Trophoblast cell (in vitro differentiated cells and primary cell): ENCODE measurements around the gene ZDHHC19.
"Not testable (repeated sequence)": the region's sequence is repeated elsewhere in the genome, so short reads cannot be mapped to it uniquely, and the experiment has no call there.

Experiments used
- DNase-seq, 2 donors: peaks; one replicate each; pipeline ENCODE4 v3.0.0-alpha.2; 2016
- H2AFZ ChIP-seq: 2 replicates; pipeline ENCODE4 v1.6.1; 2013; ENCODE audit warnings: low read length, moderate library complexity, mild to moderate bottlenecking; ENCODE audit not compliant: insufficient read depth, poor library complexity
- H2AK5ac ChIP-seq: 2 replicates; pipeline ENCODE4 v1.6.1; 2013; ENCODE audit warnings: mild to moderate bottlenecking, low read length
- H2BK120ac ChIP-seq: 2 replicates; pipeline ENCODE4 v1.6.1; 2013; ENCODE audit warnings: low read length, mild to moderate bottlenecking, moderate library complexity; ENCODE audit not compliant: insufficient read depth, poor library complexity
- H2BK12ac ChIP-seq: 2 replicates; pipeline ENCODE4 v1.6.1; 2013; ENCODE audit warnings: mild to moderate bottlenecking, low read length, moderate library complexity
- H2BK5ac ChIP-seq: 2 replicates; pipeline ENCODE4 v1.6.1; 2013; ENCODE audit warnings: low read length, low read depth, moderate library complexity, mild to moderate bottlenecking; ENCODE audit not compliant: poor library complexity
- H3K14ac ChIP-seq: 2 replicates; pipeline ENCODE4 v1.6.1; 2013; ENCODE audit warnings: mild to moderate bottlenecking, low read length
- H3K18ac ChIP-seq: 2 replicates; pipeline ENCODE4 v1.6.1; 2013; ENCODE audit warnings: mild to moderate bottlenecking, low read length
- H3K23ac ChIP-seq: 2 replicates; pipeline ENCODE4 v1.6.1; 2013; ENCODE audit warnings: low read length
- H3K27ac ChIP-seq: 2 replicates; pipeline ENCODE4 v1.5.1; 2013; ENCODE audit warnings: low read depth, mild to moderate bottlenecking, inconsistent platforms, low read length, moderate library complexity
- H3K27me3 ChIP-seq: 2 replicates; pipeline ENCODE4 v1.6.1; 2013; ENCODE audit warnings: inconsistent platforms, mild to moderate bottlenecking, low read length, moderate library complexity; ENCODE audit not compliant: insufficient read depth
- H3K36me3 ChIP-seq, 2 experiments: 1 replicate in 1 of 2; 2 replicates in 1 of 2; pipeline ENCODE4 v1.6.1; 2013; ENCODE audit warnings: low read length in 2 of 2, mild to moderate bottlenecking in 2 of 2, moderate library complexity in 1 of 2; ENCODE audit not compliant: insufficient read depth in 2 of 2, control insufficient read depth in 1 of 2
- H3K4ac ChIP-seq: 2 replicates; pipeline ENCODE4 v1.6.1; 2013; ENCODE audit warnings: low read depth, mild to moderate bottlenecking, low read length, moderate library complexity
- H3K4me1 ChIP-seq, 2 experiments: 1 replicate in 1 of 2; 2 replicates in 1 of 2; pipeline ENCODE4 v1.6.1; 2013; ENCODE audit warnings: low read length in 2 of 2, mild to moderate bottlenecking in 2 of 2, moderate library complexity in 1 of 2; ENCODE audit not compliant: insufficient read depth in 2 of 2, control insufficient read depth in 1 of 2
- H3K4me2 ChIP-seq: 2 replicates; pipeline ENCODE4 v1.6.1; 2013; ENCODE audit warnings: inconsistent platforms, mild to moderate bottlenecking, low read length, moderate library complexity
- H3K4me3 ChIP-seq: 2 replicates; pipeline ENCODE4 v1.5.1; 2013; ENCODE audit warnings: mild to moderate bottlenecking, low read depth, low read length, inconsistent platforms
- H3K79me1 ChIP-seq: one replicate; pipeline ENCODE4 v1.6.1; 2013; ENCODE audit warnings: low read length
- H3K79me2 ChIP-seq: 2 replicates; pipeline ENCODE4 v1.6.1; 2013; ENCODE audit warnings: low read length, mild to moderate bottlenecking; ENCODE audit not compliant: control insufficient read depth, insufficient read depth, poor library complexity
- H3K9ac ChIP-seq: 2 replicates; pipeline ENCODE4 v1.6.1; 2013; ENCODE audit warnings: mild to moderate bottlenecking, low read length
- H3K9me3 ChIP-seq: 2 replicates; pipeline ENCODE4 v1.6.1; 2013; ENCODE audit warnings: low read depth, mild to moderate bottlenecking, control low read depth, inconsistent platforms, low read length; ENCODE audit not compliant: insufficient read depth
- H4K12ac ChIP-seq: 2 replicates; pipeline ENCODE4 v1.6.1; 2013; ENCODE audit warnings: low read depth, mild to moderate bottlenecking, low read length, moderate library complexity
- H4K8ac ChIP-seq: 2 replicates; pipeline ENCODE4 v1.6.1; 2013; ENCODE audit warnings: low read depth, mild to moderate bottlenecking, low read length, moderate library complexity
- H4K91ac ChIP-seq: one replicate; pipeline ENCODE4 v1.6.1; 2013; ENCODE audit warnings: low read depth, mild to moderate bottlenecking, low read length, moderate library complexity
- WGBS: extraction: QIAGEN DNeasy Blood & Tissue Kit; methylation state at CpG from one replicate; pipeline ENCODE4 v1.1.7; 2013; ENCODE audit warnings: missing lambda C conversion rate; ENCODE audit not compliant: insufficient read length, insufficient coverage; ENCODE audit errors: extremely low coverage; 5-methylcytosine and 5-hydroxymethylcytosine counted together

ZDHHC19 gene

GRCh38 chr3:196184881-196185280 lies 26.3 kb downstream of the ZDHHC19 start:
- Histone ChIP-seq H2BK120ac (no peak overlapping the region), H2BK5ac (no peak overlapping the region)
- WGBS, result no CpG with 5 or more reads among the region's 15 CpGs

GRCh38 chr3:196184169-196184432 lies 27.1 kb downstream of the ZDHHC19 start:
- not testable (repeated sequence) for H3K27me3 ChIP-seq, H4K12ac ChIP-seq, H2AK5ac ChIP-seq, H2BK12ac ChIP-seq, H3K4ac ChIP-seq, H3K18ac ChIP-seq, H3K23ac ChIP-seq, H3K4me2 ChIP-seq, H2AFZ ChIP-seq, DNase-seq, H3K36me3 ChIP-seq, H3K4me1 ChIP-seq, H3K4me3 ChIP-seq, H2BK120ac ChIP-seq, H3K27ac ChIP-seq, H3K9me3 ChIP-seq, H4K91ac ChIP-seq, H4K8ac ChIP-seq, H3K14ac ChIP-seq, H3K9ac ChIP-seq, H2BK5ac ChIP-seq, H3K79me2 ChIP-seq, H3K79me1 ChIP-seq
- WGBS, result no CpG with 5 or more reads among the region's 4 CpGs

More at GRCh38 chr3:196184881-196185280, 26.3 kb downstream of the ZDHHC19 start:
- Histone ChIP-seq H3K36me3 (no peaks in the 10 kb centered on the region), H3K27me3 (no peaks in the 10 kb centered on the region), H4K8ac (no peak overlapping the region), H3K4me1 (no peaks in the 10 kb centered on the region), H3K79me1 (no peaks in the 10 kb centered on the region), H2BK12ac (no peak overlapping the region), H3K4me3 (no peak overlapping the region), H2AK5ac (no peak overlapping the region), H3K14ac (no peak overlapping the region), H3K9me3 (no peaks in the 10 kb centered on the region), H3K27ac (no peak overlapping the region), H3K9ac (no peak overlapping the region), H4K12ac (no peak overlapping the region), H2AFZ (no peak overlapping the region), H3K4ac (no peak overlapping the region), H3K79me2 (no peaks in the 10 kb centered on the region), H4K91ac (no peak overlapping the region), H3K18ac (no peak overlapping the region), H3K4me2 (no peak overlapping the region), H3K23ac (no peak overlapping the region)
- DNase-seq, result no peak

GRCh38 chr3:196181127-196181546 lies 30.1 kb downstream of the ZDHHC19 start:
- no peak overlapping the region for H3K4ac ChIP-seq
- H4K12ac ChIP-seq, result no peak overlapping the region
- H3K4me2 ChIP-seq, result no peak overlapping the region
- no peaks in the 10 kb centered on the region for H3K4me1 ChIP-seq
- H3K23ac ChIP-seq, result no peak overlapping the region
- no peak overlapping the region for H4K91ac ChIP-seq
- H3K9me3 ChIP-seq, result no peaks in the 10 kb centered on the region
- no peak overlapping the region for H2AK5ac ChIP-seq
- H4K8ac ChIP-seq, result no peak overlapping the region
- H3K4me3 ChIP-seq, result no peak overlapping the region
- H2BK12ac ChIP-seq, result no peak overlapping the region
- H3K18ac ChIP-seq, result no peak overlapping the region
- DNase-seq, result no peak
- no peak overlapping the region for H2AFZ ChIP-seq
- H3K79me2 ChIP-seq, result no peaks in the 10 kb centered on the region
- H3K9ac ChIP-seq, result no peak overlapping the region
- no peak overlapping the region for H3K27ac ChIP-seq
- H3K36me3 ChIP-seq, result no peaks in the 10 kb centered on the region
- H2BK120ac ChIP-seq, result no peak overlapping the region
- no CpG with 5 or more reads among the region's 10 CpGs for WGBS
- H3K27me3 ChIP-seq, result no peaks in the 10 kb centered on the region
- no peak overlapping the region for H3K14ac ChIP-seq
- H3K79me1 ChIP-seq, result no peaks in the 10 kb centered on the region
- no peak overlapping the region for H2BK5ac ChIP-seq

DNA sequence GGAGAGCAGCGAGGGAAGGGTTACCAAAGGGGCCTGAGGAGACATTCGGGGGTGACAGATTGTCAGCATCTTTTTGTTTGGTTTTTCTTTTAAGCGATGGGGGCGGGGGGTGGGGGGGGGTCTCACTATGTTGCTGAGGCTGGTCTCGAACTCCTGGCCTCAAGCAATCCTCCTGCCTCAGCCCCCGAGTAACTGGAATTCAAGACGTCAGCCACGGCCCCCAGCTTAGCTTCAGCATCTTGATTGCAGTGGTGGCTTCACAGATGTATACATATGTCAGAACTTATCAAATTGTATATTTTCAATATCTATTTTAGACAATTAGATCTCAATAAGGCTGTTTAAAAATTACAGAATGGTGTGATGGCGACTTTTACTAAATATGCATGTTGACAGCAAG lies 30.9 kb downstream of the ZDHHC19 start:
- H3K79me1 ChIP-seq, result no peaks in the 10 kb centered on the region
- H4K91ac ChIP-seq, result no peak overlapping the region
- no CpG with 5 or more reads among the region's 9 CpGs for WGBS
- no peaks in the 10 kb centered on the region for H3K27me3 ChIP-seq
- DNase-seq, result no peak
- H4K12ac ChIP-seq, result no peak overlapping the region
- no peak overlapping the region for H3K9ac ChIP-seq
- H2AFZ ChIP-seq, result no peak overlapping the region
- no peak overlapping the region for H2BK12ac ChIP-seq
- no peak overlapping the region for H2BK120ac ChIP-seq
- no peaks in the 10 kb centered on the region for H3K36me3 ChIP-seq
- no peak overlapping the region for H2BK5ac ChIP-seq
- H3K23ac ChIP-seq, result no peak overlapping the region
- H3K4me1 ChIP-seq, result no peaks in the 10 kb centered on the region
- no peak overlapping the region for H3K4ac ChIP-seq
- H3K4me3 ChIP-seq, result no peak overlapping the region
- H3K27ac ChIP-seq, result no peak overlapping the region
- H3K79me2 ChIP-seq, result no peaks in the 10 kb centered on the region
- H2AK5ac ChIP-seq, result no peak overlapping the region
- no peaks in the 10 kb centered on the region for H3K9me3 ChIP-seq
- H4K8ac ChIP-seq, result no peak overlapping the region
- no peak overlapping the region for H3K4me2 ChIP-seq
- no peak overlapping the region for H3K14ac ChIP-seq
- no peak overlapping the region for H3K18ac ChIP-seq
